GM18873 (cell line): ENCODE measurements around the gene ZNF70.

Experiments
- ATAC-seq: cut with Tn5 transposase; IDR thresholded peaks from one replicate; pipeline ENCODE4 v1.9.1; 2021; ENCODE audit warnings: mild to moderate bottlenecking, moderate library complexity, moderate number of reproducible peaks; ENCODE audit not compliant: unreplicated experiment, low FRiP score

ZNF70 gene

DNA sequence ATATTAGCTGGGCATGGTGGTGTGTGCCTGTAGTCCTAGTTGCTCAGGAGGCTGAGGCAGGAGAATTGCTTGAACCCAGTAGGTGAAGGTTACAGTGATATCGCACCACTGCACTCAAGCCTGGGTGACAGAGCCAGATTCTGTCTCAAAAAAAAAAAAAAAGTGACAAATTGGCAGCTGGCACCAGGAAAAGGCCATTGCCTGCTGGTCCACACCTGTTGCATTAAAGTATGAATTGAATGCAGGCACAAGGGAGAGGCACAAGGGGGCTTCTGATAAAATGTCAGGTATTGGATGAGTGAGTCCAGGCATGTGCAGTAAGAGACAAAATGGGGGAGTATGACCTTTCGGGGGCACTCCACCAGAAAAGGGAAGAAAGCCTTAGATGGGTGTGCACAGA lies 28.2 kb downstream of the ZNF70 start:
- ATAC-seq: no peak

DNA sequence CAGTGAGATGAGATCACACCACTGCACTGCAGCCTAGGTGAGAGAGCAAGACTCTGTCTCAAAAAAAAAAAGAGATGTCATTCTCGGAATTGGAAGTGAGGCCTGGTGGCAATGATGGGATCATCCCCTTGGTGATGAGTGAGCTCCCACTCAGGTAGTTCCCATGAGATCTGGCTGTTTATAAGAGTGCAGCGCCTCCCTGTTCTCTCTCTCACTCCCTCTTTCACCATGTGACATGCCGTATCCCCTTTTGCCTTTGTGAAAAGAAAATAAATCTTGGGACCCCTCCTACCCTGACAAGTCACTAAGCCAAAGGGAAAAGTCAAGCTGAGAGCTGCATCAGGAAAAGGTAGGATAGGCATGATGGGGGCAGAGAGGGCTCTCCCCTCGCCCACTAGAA lies 28.8 kb downstream of the ZNF70 start:
- ATAC-seq: no peak

DNA sequence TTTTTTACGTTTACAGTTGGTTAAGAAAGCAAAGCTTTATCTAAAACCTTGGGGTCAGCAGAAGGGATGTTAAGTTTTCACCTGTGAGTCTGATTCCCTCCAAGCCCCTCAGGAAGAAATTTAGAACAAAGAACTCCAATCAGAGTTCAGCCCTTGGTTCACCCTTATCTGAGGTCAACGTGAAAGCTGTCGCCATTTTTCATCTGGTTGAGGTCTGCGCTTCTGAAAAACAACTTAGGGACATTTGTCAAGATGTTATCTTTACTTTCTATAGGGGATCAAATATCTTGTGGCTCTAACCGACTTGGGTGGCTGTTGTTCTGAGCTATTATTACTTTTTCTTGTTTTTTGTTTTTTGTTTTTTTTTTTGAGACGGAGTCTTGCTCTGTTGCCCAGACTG lies 30.1 kb downstream of the ZNF70 start:
- ATAC-seq: no peak

DNA sequence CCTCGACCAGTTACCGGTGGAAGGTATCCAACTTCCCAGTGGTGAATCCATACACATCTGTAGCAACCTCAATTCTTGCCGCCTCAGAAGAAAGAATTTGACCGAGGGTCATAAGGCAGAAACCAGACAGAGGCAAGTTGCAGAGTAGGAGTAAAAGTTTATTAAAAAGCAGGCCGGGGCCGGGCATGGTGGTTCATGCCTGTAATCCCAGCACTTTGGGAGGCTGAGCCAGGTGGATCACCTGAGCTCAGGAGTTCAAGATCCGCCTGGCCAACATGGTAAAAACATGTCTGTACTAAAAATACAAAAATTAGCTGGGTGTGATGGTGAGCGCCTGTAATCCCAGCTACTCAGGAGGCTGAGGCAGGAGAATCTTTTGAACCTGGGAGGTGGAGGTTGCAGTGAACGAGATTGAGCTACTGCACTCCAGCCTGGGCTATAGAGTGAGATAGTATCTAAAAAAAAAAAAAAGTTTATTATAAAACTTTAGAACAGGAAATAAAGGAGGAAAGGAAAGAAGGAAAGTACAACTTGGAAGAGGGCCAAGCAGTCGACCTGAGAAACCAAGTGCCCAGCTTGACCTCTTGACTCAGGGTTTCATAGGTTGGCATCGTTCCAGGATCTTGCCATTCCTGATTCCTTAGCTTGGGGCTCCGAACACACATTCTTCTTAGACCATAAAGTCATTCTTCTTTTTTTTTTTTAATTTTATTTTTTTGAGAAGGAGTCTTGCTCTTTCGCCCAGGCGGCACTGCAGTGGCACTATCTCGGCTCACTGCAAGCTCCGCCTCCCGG lies 32.3 kb downstream of the ZNF70 start:
- no peak for ATAC-seq

DNA sequence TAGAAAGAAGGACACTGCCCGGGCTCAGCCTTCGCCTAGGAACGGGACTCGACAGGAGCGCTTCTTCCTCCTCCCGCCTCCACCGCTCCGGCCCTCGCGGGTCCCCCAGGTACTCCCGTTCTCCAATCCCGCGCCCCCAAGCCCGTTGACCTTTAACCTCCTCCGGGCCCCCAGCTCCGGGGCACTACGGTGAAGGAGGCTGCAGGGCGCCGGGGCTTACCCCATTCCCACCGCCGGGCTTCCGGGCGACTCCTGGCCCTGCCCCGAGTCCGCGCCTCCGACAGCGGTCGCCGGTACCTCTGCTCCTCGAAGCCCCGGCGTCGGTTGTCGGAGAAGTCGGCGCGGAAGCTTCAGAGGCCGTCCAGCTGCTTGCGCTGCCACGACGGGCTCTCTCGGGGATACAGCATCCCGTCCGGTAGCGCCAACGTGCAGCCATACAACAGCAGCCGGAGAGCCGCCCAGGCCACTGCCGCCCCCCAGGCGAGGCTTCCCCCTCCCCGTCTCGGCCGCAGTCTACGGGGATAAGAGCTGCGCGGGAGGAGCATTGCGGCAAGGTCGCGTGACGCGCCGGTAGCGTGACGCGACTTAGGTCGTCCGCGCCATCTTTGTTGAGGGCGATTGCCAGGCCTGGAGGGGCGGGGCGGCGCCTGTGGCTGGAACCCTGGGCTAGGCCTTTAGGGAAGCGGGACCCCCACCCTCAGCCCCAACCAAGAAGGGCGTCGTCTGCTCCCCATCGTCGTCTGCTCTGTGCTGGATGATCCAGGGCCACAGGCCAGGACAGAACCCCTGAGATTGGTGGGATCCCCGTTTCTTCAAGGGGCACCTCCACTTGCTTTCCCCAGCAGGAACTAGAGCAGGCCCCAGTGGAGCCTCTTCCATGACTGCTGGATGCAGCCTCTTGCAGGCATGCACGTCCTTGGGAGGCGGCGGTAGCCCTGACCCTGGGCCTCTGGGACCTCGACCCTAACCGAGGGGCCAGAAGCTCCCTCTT lies 33.8 kb downstream of the ZNF70 start:
- peak; percentile 53 for ATAC-seq

DNA sequence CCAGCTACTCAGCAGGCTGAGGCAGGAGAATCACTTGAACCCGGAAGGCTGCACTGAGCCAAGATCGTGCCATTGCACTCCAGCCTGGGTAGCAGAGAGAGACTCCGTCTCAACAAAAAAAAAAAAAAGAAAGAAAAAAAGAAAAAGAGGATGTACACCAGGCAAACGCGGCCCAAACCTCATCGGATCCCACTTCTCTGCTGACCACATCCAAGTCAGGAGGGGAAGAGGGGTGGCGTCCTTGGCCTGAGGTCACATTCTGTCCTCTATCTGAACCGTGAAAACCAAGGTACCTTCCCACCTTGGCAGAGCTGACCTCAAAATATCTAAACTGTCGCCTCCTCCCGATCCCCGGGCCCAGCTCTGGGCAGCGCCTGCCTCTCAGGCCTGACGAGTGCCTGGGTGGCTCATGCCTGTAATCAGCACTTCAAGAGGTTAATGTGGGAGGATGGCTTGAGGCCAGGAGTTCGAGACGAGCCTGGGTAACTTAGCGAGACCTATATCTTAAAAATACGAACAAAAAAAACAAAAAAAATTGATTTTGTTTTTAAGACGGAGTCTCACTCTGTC lies 35.0 kb downstream of the ZNF70 start:
- no peak for ATAC-seq

DNA sequence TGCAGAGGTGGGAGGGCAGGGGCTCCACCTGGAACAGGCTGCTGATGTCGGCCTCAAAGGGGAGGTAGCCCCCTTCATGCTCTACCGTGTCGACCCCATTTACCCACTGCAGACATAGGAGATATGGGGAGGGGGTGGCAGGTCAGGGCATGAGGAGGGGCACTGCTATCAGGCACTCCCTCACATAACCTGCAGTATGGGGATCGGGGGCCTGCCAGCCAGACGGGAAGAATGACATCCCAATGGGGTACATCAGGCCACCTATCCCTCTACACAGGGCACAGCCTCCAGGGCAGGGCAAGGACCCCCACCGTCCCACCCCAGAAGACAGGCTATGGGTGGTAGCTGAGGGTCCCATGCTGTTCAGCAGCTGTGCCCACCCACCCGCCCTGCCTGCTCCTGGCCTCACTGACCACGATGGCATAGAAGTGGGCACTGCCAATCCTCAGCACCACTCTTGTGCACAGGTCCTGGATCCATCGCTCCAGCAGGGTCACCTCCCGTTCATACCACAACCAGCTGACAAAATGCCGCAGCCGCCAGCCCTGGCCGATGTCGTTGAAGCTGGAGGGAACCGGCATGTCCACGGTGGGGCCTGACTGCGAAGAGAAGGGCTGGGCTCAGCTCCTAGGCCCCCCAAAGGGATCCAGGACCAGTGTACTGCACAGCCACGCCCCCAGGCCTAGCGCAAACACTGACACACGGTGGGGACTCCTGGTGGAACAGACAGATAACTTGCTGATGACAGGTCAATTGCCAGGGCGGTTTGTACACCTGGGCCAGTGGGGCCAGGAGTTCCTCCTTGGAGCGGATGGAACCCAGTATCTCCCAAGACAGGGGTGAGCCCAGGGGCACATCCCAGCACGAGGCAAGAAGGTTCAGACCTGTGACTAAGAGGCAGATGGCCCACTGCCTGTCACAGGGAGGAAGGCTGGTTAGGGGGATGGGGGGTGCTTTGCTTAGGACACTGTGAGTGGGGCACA lies 36.0 kb downstream of the ZNF70 start:
- ATAC-seq: no peak

DNA sequence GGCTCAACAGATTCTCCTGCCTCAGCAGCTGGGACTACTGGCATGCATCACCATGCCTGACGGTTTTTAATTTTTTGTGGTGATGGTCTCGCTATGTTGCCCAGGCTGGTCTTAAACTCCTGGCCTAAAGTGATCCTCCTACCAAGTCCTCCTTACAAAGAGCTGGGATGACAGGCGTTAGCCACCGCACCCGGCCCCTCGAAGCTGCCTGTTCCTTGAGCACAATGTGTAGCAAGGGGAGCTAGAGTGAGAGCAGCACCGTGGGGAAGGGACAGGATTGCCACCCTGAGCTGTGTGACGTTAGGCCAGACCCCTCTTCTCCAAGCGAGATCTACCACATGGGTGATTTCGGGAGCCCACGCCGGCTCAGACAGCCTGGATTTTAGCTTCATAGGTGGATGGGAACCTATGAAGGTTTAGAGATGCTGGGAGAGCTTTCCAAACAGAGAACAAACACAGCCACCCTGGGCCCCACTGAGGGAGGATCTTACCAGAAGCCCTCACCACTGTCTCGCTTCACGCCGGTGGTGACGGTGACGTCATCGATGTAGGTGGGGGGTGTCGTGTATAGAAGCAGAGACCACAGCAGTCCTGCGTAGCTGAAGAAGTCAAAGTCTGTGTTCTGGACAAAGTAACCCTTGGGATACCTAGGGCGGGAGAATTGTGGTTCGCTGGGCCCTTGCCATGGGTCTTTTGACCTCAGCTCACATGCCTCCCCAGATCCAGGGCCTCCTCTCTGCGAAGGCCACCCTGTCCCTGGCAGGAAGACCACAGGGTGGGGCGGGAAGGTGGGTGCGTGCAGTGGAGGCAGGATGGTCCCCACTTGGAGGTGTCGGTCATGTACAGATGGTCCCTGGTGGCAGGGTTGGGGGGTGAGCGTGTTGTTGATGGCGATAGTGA lies 37.0 kb downstream of the ZNF70 start:
- no peak for ATAC-seq

DNA sequence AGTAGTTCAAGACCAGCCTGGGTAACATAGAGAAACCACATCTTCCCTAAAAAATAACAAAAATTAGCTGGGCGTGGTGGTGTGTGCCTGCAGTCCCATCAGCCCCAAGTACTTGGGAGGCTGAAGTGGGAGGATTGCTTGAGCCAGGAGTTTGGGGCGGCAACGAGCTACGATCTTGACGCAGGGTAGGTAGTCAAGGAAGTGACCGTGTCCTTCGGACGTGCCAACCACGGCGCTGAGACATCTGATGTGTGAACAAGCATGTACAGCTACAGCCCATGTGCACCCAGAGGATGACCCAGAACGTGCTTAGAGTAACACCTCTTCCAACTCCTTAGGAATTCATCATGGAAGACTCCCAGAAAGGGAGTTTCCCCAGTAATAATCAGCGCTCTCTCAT lies 38.7 kb downstream of the ZNF70 start:
- ATAC-seq: no peak

DNA sequence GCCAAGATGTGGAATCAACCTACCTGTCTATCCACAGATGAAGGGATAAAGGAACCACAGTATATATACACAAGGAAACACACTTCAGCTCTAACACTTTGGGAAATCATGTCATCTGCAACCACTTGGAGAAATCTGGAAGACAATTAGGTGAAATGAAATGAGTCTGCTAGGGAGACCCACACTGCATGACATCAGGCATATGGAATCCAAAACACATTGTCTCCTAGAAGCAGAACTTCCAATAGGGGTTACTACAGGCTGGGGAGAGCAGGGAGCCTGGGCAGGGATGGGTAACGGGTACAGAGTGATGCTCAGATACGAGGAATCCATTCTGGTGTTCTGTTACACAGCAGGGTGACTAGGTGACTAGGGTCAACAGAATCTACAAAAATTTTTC lies 41.8 kb downstream of the ZNF70 start:
- ATAC-seq: no peak

DNA sequence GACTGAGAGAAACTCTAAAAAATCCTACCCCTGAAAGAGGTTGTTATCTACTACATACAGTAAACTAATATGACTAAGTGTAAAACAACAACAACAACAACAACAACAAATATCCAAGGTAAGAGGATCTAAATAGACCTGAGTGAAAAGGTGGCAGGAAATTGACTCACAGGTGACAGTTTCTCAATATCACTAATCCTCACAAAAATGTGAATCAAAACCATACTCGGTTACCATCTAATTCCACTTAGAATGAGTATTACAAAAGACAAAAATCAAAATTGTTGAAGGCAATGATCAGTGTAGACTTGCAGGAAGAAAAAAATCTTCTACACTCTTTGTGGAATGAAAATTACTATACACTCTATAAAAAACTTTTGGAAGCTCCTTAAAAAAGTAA lies 42.6 kb downstream of the ZNF70 start:
- no peak for ATAC-seq

DNA sequence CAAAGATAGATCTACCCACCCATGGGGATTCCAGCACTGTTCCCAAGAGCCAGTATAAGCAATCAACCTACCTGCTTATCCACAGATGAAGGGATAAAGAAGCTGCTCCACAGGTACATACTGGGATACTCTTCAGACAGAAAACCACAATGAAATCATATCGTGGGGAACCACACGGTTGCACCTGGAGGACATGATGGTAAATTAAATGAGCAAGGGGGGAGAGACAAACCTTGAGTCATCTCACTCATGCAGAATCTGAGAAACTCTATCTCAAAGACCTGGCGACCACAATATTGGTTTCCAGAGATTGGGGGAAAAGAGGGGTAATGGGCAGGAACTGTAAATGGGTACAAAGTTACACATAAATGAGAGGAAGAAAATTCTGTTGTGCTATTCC lies 45.6 kb downstream of the ZNF70 start:
- ATAC-seq: no peak

DNA sequence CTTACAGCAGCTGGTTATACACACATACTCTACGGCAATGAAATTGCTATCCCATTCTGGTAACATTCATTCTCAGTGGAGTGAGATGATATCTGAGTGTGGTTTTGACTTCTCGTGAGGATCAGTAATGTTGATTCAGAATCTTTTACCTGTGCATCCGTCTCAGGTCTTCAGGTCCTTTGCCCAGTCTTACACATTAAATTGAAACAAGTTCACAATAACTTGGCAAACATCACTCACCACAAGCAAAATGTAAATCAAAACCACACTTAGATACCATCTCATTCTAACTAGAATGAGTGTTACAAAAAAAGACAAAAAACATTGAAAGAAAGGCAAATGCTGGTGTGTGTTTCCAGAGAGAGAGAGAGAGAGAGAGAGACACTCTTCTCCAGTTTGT lies 46.1 kb downstream of the ZNF70 start:
- no peak for ATAC-seq

DNA sequence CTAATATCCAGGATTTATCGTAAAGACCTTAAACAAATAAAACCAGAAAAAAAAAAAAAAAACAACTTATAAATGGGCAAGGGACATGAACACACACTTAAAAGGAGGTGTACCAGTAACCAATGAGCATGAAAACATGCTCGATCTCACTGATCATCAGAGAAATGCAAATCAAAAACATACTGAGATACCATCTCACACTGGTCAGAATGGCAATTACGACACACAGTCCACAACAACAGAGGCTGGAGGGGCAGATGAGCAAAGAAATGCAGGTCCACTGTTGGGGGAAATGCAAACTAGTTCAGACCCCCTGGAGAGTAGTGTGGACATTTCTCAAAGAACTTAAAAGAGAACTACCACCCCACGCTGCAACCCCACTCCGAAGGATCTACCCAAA lies 46.9 kb downstream of the ZNF70 start:
- ATAC-seq: no peak

DNA sequence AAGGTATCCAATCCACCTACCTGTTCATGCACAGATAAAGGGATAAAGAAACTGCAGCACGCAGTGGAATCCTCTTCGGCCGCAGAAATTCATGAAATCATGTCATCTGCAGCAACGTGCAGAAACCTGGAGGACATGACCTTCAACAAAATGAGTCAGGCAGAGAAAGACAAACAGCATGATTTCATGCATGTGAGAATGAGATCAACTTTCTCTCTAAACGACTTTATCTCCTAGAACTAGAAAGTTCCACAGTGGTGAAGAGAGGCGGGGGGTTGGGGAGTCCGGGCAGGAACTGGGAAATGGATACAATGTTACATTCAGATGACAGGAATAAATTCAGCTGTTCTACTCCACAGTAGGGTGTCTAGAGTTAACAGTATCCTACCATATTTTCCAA lies 50.2 kb downstream of the ZNF70 start:
- no peak for ATAC-seq

DNA sequence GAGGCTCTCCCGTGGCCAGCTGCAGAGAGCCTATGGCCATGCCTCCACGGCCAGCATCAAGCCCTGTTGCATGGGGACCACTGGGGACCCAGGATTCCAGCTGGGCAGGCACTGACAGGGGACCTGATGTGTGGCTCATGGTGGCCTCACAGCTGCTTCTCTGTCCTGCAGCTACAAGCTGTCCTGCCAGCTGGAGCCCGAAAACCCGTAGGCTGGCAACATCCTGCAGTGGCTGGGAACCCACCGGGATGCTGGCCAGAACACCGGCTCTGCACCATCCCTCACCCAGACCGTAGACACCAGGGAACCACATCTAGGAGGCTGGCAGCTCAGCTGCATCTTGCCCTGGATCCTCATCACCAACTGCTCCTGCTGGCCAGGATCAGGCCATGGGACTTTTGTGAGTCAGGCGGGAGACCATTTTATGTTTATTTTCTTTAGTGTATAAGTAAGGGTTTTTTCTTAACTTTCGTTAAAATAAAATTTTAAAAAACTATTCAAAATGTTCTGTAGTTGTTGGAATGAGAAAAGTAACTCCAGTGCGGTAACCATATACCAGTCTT lies 52.2 kb downstream of the ZNF70 start:
- no peak for ATAC-seq

DNA sequence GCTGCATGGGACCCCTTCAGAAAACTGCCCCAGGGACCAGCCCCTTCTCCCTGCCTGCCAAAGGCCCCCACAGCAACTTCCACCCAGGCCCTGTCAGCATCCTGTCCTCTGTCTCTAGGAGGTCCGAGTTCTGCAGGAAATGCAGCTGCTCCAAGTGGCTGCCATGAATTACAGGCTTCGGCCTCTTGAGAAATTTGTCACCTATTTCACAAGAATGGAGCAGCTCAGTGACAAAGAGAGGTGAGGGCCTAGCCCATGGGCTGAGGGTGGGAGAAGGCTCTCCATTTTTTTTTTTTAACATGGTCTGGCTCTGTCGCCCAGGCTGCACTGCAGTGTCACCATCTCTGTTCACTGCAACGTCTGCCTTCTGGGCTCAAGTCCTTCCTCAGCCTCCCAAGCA lies 52.8 kb downstream of the ZNF70 start:
- ATAC-seq: no peak

DNA sequence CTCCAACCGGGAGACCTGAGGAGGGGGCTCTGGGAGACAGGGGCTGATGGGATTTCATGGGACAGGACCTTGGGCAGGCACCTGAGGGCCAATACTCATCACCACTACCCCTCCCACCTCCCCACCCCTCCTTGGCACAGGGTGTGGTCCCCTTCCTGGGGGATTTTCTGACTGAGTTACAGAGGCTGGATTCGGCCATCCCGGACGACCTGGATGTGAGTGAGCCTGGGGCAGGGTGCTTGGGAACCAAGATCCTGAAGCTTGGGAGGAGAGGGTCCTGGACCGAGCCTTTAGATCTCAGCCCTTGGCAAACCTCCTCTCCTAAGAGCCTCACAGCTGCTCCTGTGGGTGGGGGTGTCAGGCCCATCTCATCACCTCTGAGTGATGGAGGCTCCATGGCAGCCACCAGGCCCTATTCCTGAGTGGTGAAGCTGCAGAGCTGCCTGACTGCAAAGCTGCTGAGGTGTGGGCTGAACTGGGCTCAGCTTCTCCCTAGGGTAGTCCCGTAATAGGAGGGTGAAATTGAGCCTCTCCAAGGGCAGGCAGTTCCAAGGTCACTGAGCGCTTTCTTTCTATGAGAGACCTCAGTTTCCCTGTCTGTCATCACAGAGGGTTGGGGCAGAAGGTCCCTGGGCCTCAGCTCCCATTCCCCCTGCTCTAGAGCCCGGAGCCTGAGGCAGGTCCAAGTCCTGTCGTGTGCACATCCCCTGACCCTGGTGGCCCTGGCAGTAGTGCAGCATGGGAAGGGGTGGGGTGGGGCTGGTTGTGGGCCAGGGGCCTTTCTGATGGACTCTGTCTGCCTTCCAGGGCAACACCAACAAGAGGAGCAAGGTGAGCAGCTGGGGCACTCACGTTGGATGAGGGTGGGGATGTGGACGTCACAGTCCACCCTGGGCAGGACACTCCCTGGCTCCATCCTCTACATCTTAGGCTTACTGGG lies 53.6 kb downstream of the ZNF70 start:
- ATAC-seq: no peak
